Tibial artery (tissue), 4 donors: ENCODE data around the gene RNF19B.

Experiments
- DNase-seq, 2 donors: peaks; one replicate each; pipeline ENCODE4 v3.0.0-alpha.2; 2019
- H3K27ac ChIP-seq, 2 donors: fragments of 200-600 bp; sonication (generic) in 1 of 2; 1 replicate in 1 of 2; 2 replicates in 1 of 2; pipeline ENCODE4 v1.5.1; 2018 to 2019; ENCODE audit warnings: mild to moderate bottlenecking in 1 of 2
- H3K27me3 ChIP-seq, 2 donors: fragments of 200-600 bp; sonication (generic) in 1 of 2; one replicate each; pipeline versions ENCODE4 v1.5.1 to v1.6.0; 2016 to 2019
- H3K36me3 ChIP-seq, 3 donors: fragments of 200-600 bp; sonication (generic) in 2 of 3; one replicate each; pipeline ENCODE4 v1.5.1; 2016 to 2019; ENCODE audit warnings: mild to moderate bottlenecking in 2 of 3
- H3K4me1 ChIP-seq, 4 donors: fragments of 200-600 bp; sonication (generic) in 2 of 4; 1 replicate in 3 of 4; 2 replicates in 1 of 4; pipeline ENCODE4 v1.5.1; 2016 to 2019
- H3K4me3 ChIP-seq, 2 donors: fragments of 200-600 bp; sonication (generic) in 1 of 2; 1 replicate in 1 of 2; 2 replicates in 1 of 2; pipeline ENCODE4 v1.5.1; 2018 to 2019; ENCODE audit warnings: mild to moderate bottlenecking in 2 of 2
- H3K9me3 ChIP-seq, 3 donors: fragments of 200-600 bp; sonication (generic) in 1 of 3; one replicate each; pipeline ENCODE4 v1.5.1; 2016 to 2019
- intact Hi-C: fragments of 100-400 bp; cut with DNase I; formaldehyde crosslinking; loops from one replicate; pipeline ENCODE4 v1.15.0; 2023; ENCODE audit warnings: low total_unique reads
- TF ChIP-seq, protein P1 (sequence below), 2 experiments: fragments of 200-600 bp in 1 of 2; fragments of 450-650 bp in 1 of 2; IDR thresholded peaks; one replicate each; pipeline ENCODE4 v1.5.1; 2017 to 2019; ENCODE audit warnings: antibody characterized with exemption in 2 of 2, mild to moderate bottlenecking in 1 of 2, moderate library complexity in 1 of 2

RNF19B gene

GRCh38 chr1:32964461-32965250 lies at the start of gene RNF19B:
Gene RNF19B (minus strand): TSS chr1:32964809. CDS start chr1:32964685, 124 bp downstream.
- Histone ChIP-seq H3K27ac (peak within 1 kb of the TSS; percentile 91 to 95), H3K4me1 (peaks cover 0 to 44% (median 18%) of the 10 kb centered on the region in 4 donors), H3K4me3 (peak within 1 kb of the TSS; percentile 82 to 95), H3K36me3 (no peaks in the 10 kb centered on the region), H3K27me3 (no peaks in the 10 kb centered on the region), H3K9me3 (no peaks in the 10 kb centered on the region)
- intact Hi-C loops = no loop called here
- TF ChIP-seq, protein P1, sequence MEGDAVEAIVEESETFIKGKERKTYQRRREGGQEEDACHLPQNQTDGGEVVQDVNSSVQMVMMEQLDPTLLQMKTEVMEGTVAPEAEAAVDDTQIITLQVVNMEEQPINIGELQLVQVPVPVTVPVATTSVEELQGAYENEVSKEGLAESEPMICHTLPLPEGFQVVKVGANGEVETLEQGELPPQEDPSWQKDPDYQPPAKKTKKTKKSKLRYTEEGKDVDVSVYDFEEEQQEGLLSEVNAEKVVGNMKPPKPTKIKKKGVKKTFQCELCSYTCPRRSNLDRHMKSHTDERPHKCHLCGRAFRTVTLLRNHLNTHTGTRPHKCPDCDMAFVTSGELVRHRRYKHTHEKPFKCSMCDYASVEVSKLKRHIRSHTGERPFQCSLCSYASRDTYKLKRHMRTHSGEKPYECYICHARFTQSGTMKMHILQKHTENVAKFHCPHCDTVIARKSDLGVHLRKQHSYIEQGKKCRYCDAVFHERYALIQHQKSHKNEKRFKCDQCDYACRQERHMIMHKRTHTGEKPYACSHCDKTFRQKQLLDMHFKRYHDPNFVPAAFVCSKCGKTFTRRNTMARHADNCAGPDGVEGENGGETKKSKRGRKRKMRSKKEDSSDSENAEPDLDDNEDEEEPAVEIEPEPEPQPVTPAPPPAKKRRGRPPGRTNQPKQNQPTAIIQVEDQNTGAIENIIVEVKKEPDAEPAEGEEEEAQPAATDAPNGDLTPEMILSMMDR (IDR thresholded peaks at IDR 0.05) = peak; percentile 12 to 19
- peak; percentile 94 to 97 for DNase-seq

DNA sequence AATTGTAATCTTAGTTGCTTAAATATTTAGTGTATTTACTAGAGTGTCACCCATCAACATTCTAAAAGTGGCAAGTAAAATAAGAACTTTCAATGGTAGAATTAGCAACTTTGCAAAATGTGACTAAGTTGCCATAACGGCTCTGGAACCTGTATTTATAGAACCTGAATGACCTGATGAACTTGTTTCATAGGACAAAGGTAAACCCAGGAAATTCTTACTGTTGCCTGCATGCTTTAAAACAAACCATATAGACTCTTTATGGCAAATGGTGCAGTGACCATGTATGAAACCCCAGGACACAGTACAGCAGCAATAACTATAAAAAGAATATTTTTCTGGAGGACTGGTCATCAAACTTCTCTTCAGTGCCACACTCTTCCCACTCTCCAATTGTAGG lies 49.2 kb upstream of the RNF19B start:
- intact Hi-C loops = no loop called here
- DNase-seq = no peak
- peaks cover 0 to 25% (median 21%) of the 10 kb centered on the region in 4 donors for H3K4me1 ChIP-seq
- H3K9me3 ChIP-seq = no peaks in the 10 kb centered on the region
- H3K27me3 ChIP-seq = no peaks in the 10 kb centered on the region
- TF ChIP-seq, protein P1 (IDR thresholded peaks at IDR 0.05) = no peak
- no peak overlapping the region for H3K4me3 ChIP-seq
- peaks cover 30 to 67% (median 49%) of the 10 kb centered on the region in 3 donors for H3K36me3 ChIP-seq
- no peak overlapping the region for H3K27ac ChIP-seq

- H3K36me3 ChIP-seq = peaks cover 26 to 66% (median 56%) of the 10 kb centered on the region in 3 donors
- H3K27ac ChIP-seq = peak overlapping the region; percentile 65 to 72
- no peak overlapping the region for H3K4me3 ChIP-seq
- intact Hi-C loops = no loop called here
- H3K9me3 ChIP-seq = no peaks in the 10 kb centered on the region
- DNase-seq = no peak
- H3K27me3 ChIP-seq = no peaks in the 10 kb centered on the region
- peaks cover 0 to 25% (median 21%) of the 10 kb centered on the region in 4 donors for H3K4me1 ChIP-seq
- TF ChIP-seq, protein P1 (IDR thresholded peaks at IDR 0.05) = no peak
Measured at GRCh38 chr1:33012165-33012564, 47.6 kb upstream of the RNF19B start.

- peaks cover 0 to 25% (median 21%) of the 10 kb centered on the region in 4 donors for H3K4me1 ChIP-seq
- no peaks in the 10 kb centered on the region for H3K9me3 ChIP-seq
- intact Hi-C loops = no loop called here
- no peaks in the 10 kb centered on the region for H3K27me3 ChIP-seq
- peak overlapping the region; percentile 65 to 72 for H3K27ac ChIP-seq
- H3K36me3 ChIP-seq = peaks cover 26 to 65% (median 56%) of the 10 kb centered on the region in 3 donors
- no peak overlapping the region for H3K4me3 ChIP-seq
- peak; percentile 50 to 70 for DNase-seq
- TF ChIP-seq, protein P1 (IDR thresholded peaks at IDR 0.05) = no peak
Measured at GRCh38 chr1:33010932-33011731, 46.5 kb upstream of the RNF19B start.

GRCh38 chr1:33009561-33009960 lies 45.0 kb upstream of the RNF19B start:
- H3K27me3 ChIP-seq = no peaks in the 10 kb centered on the region

More at GRCh38 chr1:33009561-33009960, 45.0 kb upstream of the RNF19B start:
- Histone ChIP-seq H3K4me3 (no peak overlapping the region), H3K9me3 (no peaks in the 10 kb centered on the region), H3K4me1 (peaks cover 0 to 25% (median 21%) of the 10 kb centered on the region in 4 donors), H3K27ac (no peak overlapping the region), H3K36me3 (peaks cover 26 to 62% (median 55%) of the 10 kb centered on the region in 3 donors)
- TF ChIP-seq, protein P1 (IDR thresholded peaks at IDR 0.05) = no peak
- intact Hi-C loops = loop anchor here (5.0 kb wide), 1 partner anchor 77 kb away; no protein-coding TSS in a partner anchor
- peak in 1 of 2 donors; percentile 6 for DNase-seq
